Astrocyte (in vitro differentiated cells and primary cell): ENCODE data around the gene GRIK3.

Experiments
- CTCF ChIP-seq: IDR thresholded peaks from 2 replicates; pipeline ENCODE4 v1.5.1; 2011; ENCODE audit warnings: low read depth, mild to moderate bottlenecking, inconsistent platforms, low read length, moderate library complexity; ENCODE audit not compliant: insufficient read depth
- EZH2 ChIP-seq: IDR thresholded peaks from 2 replicates; pipeline ENCODE4 v1.6.1; 2012; ENCODE audit warnings: mild to moderate bottlenecking, low read length, inconsistent platforms; ENCODE audit not compliant: insufficient read depth

DNA sequence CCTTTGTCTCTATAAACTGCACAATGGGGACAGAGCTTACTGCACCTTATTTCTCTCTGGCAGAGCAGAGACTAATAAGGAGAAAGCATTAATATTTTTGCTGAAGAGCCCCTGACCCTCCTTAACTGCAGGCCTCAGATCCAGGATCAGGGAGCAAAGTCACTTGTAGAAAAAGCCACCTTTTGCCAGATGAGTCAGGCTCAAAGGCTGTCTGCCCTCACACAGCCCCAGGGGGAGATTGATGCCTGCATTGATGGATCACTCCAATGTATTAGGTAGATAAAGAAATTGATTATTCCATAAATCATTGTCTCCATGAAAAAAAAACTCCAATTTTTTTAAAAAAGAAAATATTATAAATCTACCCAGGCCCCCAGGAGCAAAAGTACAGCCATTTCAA, 15.8 kb downstream of the GRIK3 start:
- TF ChIP-seq CTCF: no peak
- TF ChIP-seq EZH2: no peak
